NCI-H1105 treated with DMSO at 0.1 percent for 48 hours (cell line): Measurements from ENCODE around the gene PSME4.
"Not testable (repeated sequence)": the region's sequence is repeated elsewhere in the genome, so short reads cannot be mapped to it uniquely, and the experiment has no call there.

Experiments used
- DNase-seq: peaks from one replicate; lab custom pipeline; 2025; lab: John Stamatoyannopoulos, UW

The PSME4 gene

GRCh38 chr2:53964987-53965687 is 5.7 kb downstream of the PSME4 start:
- no peak for DNase-seq

GRCh38 chr2:53964257-53964952 is 6.4 kb downstream of the PSME4 start:
- DNase-seq = no peak

DNA sequence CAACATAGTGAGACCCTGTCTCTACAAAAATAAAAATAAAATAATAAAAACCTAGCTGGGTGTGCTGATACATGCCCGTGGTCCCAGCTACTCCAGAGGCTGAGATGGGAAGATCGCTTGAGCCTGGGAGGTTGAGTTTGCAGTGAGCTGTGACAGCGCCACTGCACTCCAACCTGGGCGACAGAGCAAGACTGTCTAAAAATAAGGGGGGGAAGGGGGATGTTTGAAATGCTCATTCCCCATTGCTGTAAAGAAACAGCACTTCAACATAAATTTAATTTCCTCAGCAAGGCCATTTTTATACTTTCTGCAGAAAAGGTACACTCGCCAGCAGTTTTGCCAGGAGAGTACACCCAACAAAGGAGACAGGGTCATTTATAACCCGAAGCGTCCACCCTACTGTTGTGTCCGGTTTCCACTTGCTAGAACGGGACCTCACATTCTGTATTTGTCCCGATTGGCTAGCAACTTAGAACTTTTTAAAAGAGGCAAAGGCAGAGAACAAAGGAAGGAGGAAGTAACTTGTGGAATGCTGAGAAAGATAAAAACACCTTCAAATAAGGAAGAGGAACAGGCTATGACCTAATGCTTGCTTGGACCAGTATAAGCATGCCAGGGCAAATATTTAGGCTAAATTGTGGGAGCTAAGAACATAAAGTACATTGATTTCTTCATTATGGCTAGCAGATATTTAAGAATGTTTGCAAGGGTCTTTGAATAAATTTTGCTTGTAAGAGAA is 9.1 kb downstream of the PSME4 start:
- not testable (repeated sequence) for DNase-seq

DNA sequence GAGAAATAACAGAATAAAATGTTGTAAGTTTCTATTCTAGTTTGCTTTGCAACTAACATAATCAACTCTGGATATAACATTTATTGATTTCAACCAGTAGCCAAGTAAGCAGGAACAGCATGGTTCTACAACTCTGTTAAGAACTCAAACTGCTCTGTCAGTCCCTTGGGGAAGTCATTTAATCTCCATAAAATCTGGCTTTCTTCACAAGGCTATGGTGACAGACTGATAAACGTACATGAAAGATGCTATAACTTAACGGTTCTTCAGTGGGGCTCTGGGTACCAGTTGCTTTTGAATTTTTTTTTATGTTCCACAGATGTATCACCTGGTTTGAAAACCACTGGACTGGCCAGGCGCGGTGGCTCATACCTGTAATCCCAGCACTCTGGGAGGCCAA is 10.3 kb downstream of the PSME4 start:
- no peak for DNase-seq

- no peak for DNase-seq
Observed at GRCh38 chr2:53958443-53958842, 12.3 kb downstream of the PSME4 start.

DNA sequence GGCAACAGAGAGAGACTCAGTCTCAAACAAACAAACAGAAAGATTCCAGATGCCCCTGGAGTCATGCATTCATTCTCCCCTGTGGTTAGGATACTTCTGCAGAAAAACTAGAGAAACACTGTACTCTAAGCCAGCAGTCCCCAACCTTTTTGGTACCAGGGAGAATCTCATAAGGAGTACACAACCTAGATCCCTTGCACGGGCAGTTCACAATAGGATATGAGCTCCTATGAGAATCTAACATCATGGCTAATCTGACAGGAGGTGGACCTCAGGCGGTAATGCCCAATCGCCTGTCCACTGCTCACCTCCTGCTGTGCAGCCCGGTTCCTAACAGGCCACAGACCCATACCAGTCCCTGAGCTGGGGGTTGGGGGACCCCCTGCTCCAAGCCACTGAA is 18.3 kb downstream of the PSME4 start:
- DNase-seq = no peak

DNA sequence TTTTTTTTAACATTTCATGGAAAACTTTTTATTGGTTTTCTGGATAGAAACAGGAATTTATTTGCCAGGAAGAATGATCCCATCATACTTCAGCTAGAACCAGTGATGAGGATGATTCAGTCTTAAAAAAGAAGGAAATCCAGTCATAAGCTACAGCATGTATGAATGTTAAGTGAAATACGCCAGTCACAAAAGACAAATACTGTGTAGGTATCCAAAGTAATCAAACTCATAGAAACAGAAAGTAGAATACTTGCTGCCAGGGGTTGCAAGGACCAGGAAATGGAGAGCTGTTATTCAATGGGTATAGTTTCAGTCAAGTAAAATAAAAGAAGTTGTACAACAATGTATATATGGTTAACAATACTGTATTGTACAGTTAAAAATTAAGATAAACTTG is 21.3 kb downstream of the PSME4 start:
- DNase-seq = no peak

DNA sequence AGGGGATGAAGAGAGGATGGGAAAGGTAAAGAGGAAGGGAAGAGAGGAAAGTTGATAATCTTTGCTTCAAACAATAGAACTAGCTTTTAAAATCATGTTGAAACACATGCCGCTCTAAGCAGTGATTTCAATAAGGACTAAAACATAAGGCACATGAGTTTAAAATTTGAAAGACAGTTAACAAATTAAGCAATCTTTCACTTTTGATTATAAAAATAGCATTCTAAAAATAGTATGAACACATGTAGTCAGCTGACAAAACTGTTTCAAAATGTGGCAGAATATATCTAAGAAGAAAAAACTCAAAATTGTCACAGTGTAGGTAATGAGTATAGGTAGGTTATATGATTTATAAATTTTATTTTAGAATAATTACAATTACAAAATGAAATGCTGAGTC is 25.3 kb downstream of the PSME4 start:
- no peak for DNase-seq

DNA sequence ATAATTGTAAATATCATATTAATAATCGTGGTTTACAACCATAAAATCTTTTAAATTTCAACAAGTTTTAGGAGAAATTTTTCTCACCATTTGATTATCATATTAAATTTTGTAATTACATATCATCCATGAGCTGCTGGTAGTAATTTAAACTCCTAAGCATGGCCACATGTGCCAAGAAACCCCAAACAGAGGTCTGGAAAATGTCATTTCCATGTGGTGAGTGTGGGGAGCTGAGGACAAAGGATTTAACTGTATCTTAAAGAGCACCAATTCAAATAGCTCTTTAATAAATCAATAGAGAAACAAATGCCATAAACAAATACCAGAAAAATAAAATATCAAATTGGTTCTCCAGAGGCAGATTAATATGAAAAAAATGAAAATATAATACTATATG is 26.3 kb downstream of the PSME4 start:
- DNase-seq = no peak

DNA sequence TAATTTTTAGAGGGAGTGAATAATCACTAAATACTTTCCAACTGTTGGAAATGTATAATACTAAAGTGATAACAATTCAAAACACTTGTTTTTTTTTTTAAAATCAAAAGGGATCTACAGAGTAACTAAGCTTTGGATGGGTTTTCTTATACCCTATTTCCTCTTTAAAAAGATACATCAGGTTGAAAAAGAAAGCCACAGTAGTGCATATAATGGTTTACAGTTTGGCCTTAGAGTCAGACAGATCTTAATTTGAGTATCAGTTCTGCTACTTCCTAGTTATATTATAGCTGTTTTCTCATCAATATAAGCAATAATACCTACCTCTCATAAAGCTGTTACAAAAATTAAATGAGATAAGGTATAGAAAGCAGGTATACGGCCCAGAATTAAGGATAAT is 28.5 kb downstream of the PSME4 start:
- DNase-seq = no peak

DNA sequence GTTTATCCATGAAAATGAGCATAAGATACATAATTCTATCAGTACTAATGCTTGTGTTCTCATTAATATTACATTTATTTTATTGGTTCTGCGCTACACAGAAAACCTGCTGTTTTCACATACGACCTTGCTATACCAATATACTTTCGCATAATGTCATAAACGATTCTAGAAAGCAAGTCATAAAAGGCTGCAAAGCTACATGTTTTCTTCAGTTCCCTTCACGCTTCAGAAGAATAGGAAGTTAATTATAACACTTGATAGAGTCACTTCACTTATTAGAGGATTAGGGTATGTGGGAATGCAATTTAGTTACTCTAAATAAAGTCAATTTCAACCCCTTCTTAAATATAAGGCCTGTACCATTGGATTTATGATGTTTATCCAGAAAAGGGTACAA is 29.0 kb downstream of the PSME4 start:
- DNase-seq = no peak

- no peak for DNase-seq
Observed at GRCh38 chr2:53939656-53940055, 31.1 kb downstream of the PSME4 start.

- no peak for DNase-seq
Observed at GRCh38 chr2:53938904-53939303, 31.9 kb downstream of the PSME4 start.

GRCh38 chr2:53933329-53933728 is 37.5 kb downstream of the PSME4 start:
- no peak for DNase-seq

DNA sequence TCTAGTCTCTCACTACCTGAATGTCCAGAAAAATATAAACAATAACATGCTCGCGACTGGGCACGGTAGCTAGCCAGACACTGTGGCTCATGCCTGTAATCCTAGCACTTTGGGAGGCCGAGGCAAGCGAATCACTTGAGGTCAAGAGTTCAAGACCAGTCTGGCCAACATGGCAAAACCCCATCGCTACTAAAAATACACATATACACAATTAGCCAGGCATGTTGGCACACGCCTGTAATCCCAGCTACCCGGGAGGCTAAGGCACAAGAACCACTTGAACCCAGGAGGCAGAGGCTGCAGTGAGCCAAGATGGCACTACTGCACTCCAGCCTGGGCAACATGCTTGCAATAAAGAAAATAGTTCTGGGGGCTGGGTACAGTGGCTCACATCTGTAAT is 44.5 kb downstream of the PSME4 start:
- DNase-seq = not testable (repeated sequence)

GRCh38 chr2:53913721-53914120 is 57.1 kb downstream of the PSME4 start:
- DNase-seq = no peak

DNA sequence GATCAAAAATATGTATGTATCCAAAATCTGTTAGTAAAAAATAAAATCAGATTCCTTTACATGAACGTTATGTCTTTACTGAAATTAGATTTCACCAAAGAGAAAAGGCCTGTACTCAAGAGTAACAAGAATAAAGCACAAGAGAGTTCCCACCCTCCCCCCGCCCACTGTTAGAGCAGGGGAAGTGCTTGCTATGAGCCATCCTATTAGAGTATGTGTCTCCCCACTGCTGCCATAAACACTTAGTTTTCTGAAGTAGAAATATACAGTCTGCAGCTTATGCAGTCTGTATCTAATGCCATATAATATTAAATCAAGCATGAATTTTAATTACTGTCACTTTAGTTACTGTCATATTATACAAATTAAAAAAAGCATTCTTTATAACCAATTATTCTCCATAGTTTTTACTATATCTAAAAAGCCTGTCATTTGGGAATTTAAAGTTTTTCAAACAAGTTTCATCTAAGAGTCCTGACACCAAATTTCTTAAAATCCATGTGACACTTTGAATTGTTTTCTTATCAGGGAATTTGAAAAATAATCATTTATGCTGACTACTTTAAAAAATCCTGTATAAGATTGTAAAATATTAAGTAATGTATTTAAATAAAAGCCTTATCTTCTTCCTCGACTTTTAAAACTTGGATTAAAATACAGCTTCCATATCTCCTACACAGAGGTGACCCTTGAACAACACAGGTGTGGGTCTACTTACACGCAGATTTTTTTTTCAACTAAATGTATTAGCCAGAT is 59.2 kb downstream of the PSME4 start:
- DNase-seq = no peak

GRCh38 chr2:53907582-53907981 is 63.2 kb downstream of the PSME4 start:
- DNase-seq = no peak

DNA sequence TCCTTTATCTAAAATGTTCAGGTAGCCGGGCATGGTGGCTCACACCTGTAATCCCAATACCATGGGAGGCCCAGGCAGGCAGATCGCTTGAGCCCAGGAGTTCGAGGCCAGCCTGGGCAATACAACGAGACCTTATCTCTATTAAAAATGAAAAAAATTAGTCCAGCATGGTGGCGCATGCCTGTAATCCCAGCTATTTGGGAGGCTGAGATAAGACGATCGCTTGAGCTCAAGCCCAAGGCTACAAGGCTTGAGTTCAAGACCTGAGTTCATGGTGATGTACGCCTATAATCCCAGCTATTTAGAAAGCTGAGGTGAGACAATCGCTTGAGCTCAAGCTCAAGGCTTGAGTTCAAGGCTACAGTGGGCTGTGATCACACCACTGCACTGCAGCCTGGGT is 65.4 kb downstream of the PSME4 start:
- no peak for DNase-seq

GRCh38 chr2:53903011-53903410 is 67.8 kb downstream of the PSME4 start:
- DNase-seq = no peak

DNA sequence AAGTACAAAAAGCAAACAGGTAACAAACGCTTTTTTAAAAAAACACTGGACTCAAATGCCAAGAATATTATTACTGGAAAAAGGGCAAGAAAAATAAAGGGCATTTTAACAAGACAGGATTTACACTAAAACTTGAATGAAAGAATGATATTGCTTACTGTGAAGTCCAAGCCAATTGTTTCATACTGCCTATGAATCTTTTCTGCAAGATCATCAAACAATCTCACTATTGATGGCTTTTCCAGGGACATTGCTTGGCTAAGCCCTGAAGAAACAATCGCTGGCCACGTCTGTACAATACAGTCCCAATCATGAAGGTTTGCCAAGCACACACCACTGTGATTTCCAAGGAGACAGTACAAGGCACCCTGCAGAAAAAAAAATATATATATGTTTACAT is 69.6 kb downstream of the PSME4 start:
- DNase-seq = no peak

- no peak for DNase-seq
Observed at GRCh38 chr2:53896864-53897263, 73.9 kb downstream of the PSME4 start.
